Measurements from ENCODE around the gene OGFOD3. TPM values are rescaled to one million over a fixed set of nuclear protein-coding genes. Genes with fewer than 3 reads are reported as not detected.

Gene OGFOD3
- polyA plus RNA-seq, 2 of the 4 experiments (the other 2 are of a cell fraction), result 15.2 to 19.8 TPM

GRCh38 chr17:82351713-82352488, 66.5 kb downstream of the OGFOD3 start:
- DNase-seq (ENCODE audit: low read depth in 1 of 2, low spot score in 1 of 2) (peak; percentile 88 to 93), ATAC-seq (peak; percentile 75 to 92), FAIRE-seq (peak; percentile 65)
- Histone ChIP-seq H3K27ac (no peak overlapping the region), H3K4me3 (no peak overlapping the region), H3K9me3 (no peaks in the 10 kb centered on the region), H3K4me2 (no peak overlapping the region; the same call in 2 of the 3 replicates), H3K4me1 (peaks cover 19% of the 10 kb centered on the region; the same call in 2 of the 3 replicates)
- WGBS (ENCODE audit: missing lambda C conversion rate), result 41% methylated on average over 25 of the region's 26 CpGs
- POLR2A ChIA-PET, result interaction anchor here (0.5 kb wide), 1 partner anchor 51 kb away, joined by 3 read pairs; no protein-coding TSS in a partner anchor
- CTCF ChIA-PET, result interaction anchor here (0.6 to 5.1 kb wide), 71 partner anchors 8 to 429 kb away, joined by 3 to 117 read pairs (median 5); partner anchors contain the start of genes HEXD, SECTM1 and UTS2R
- TF ChIP-seq RFX5 (IDR thresholded peaks at IDR 0.05) (peak; percentile 96), EHMT2 (IDR thresholded peaks at IDR 0.05; ENCODE audit: low read depth) (no peak), RCOR1 (IDR thresholded peaks at IDR 0.05; ENCODE audit: low read depth, low read length) (no peak), MAX (IDR thresholded peaks at IDR 0.05) (peak; percentile 53), HDAC2 (IDR thresholded peaks at IDR 0.05) (no peak), KDM1A (IDR thresholded peaks at IDR 0.05; ENCODE audit: low read depth) (no peak), CTCF (IDR thresholded peaks at IDR 0.05) (peak; percentile 98), POLR2A (IDR thresholded peaks at IDR 0.05; ENCODE audit: low read length) (no peak), RAD21 (conservative IDR thresholded peaks at IDR 0.05 in 1 of 2, IDR thresholded peaks at IDR 0.05 in 1 of 2) (peak; percentile 97), TP53 (CRISPR knock-in tag; IDR thresholded peaks at IDR 0.05) (no peak), ZNF302 (CRISPR knock-in tag; IDR thresholded peaks at IDR 0.05) (no peak), CBX8 (IDR thresholded peaks at IDR 0.05) (no peak), MAZ (IDR thresholded peaks at IDR 0.05; ENCODE audit: borderline replicate concordance, low read depth, low read length) (no peak), FOSL2 (IDR thresholded peaks at IDR 0.05) (no peak), FOSL2 (CRISPR knock-in tag; IDR thresholded peaks at IDR 0.05) (no peak), RNF2 (IDR thresholded peaks at IDR 0.05; ENCODE audit: borderline replicate concordance, low read depth) (no peak), SMC3 (IDR thresholded peaks at IDR 0.05) (peak; percentile 96), USF2 (IDR thresholded peaks at IDR 0.05) (no peak), EHF (CRISPR knock-in tag; IDR thresholded peaks at IDR 0.05) (no peak), REST (IDR thresholded peaks at IDR 0.05) (0 out of 2 replicates have a peak, but pooled peaks have one; percentile 27), ESRRA (IDR thresholded peaks at IDR 0.05; ENCODE audit: borderline replicate concordance, low read length) (no peak), FOXS1 (CRISPR knock-in tag; IDR thresholded peaks at IDR 0.05) (no peak), ZC3H11A (IDR thresholded peaks at IDR 0.05) (no peak), MYC (IDR thresholded peaks at IDR 0.05; ENCODE audit: borderline replicate concordance, low read length) (peak; percentile 50; the same call in 1 of the 2 replicates), HEYL (CRISPR knock-in tag; IDR thresholded peaks at IDR 0.05) (no peak)
